Thymus (tissue), 11 donors: ENCODE results near the gene MINDY3. TPM values are rescaled to one million over a fixed set of nuclear protein-coding genes. Genes with fewer than 3 reads are reported as not detected.
"Not testable (repeated sequence)": the region's sequence is repeated elsewhere in the genome, so short reads cannot be mapped to it uniquely, and the experiment has no call there.

Experiments
- DNase-seq, 9 donors: peaks; one replicate each; pipeline ENCODE4 v3.0.0-alpha.2; 2013; ENCODE audit warnings: low spot score in 9 of 9, low read depth in 6 of 9, missing footprints in 1 of 9
- H3K27ac ChIP-seq, 2 donors: one replicate each; pipeline ENCODE4 v1.5.1; 2013; ENCODE audit warnings: control low read depth in 1 of 2, low read depth in 1 of 2, low read length in 1 of 2, mild to moderate bottlenecking in 1 of 2, moderate library complexity in 1 of 2
- H3K27me3 ChIP-seq, 2 donors: one replicate each; pipeline ENCODE4 v1.5.1; 2013; ENCODE audit warnings: low read length in 1 of 2; ENCODE audit not compliant: control insufficient read depth in 2 of 2, insufficient read depth in 1 of 2
- H3K36me3 ChIP-seq, 2 donors: one replicate each; pipeline ENCODE4 v1.5.1; 2013; ENCODE audit warnings: low read length in 1 of 2, mild to moderate bottlenecking in 1 of 2, moderate library complexity in 1 of 2; ENCODE audit not compliant: control insufficient read depth in 2 of 2, insufficient read depth in 2 of 2
- H3K4me1 ChIP-seq, 2 donors: one replicate each; pipeline ENCODE4 v1.5.1; 2013; ENCODE audit warnings: low read length in 2 of 2; ENCODE audit not compliant: control insufficient read depth in 2 of 2, insufficient read depth in 2 of 2
- H3K4me3 ChIP-seq, 2 donors: one replicate each; pipeline ENCODE4 v1.5.1; 2013; ENCODE audit warnings: low read length in 2 of 2, control low read depth in 1 of 2, mild to moderate bottlenecking in 1 of 2
- H3K9me3 ChIP-seq, 2 donors: one replicate each; pipeline ENCODE4 v1.5.1; 2013; ENCODE audit warnings: low read length in 1 of 2, mild to moderate bottlenecking in 1 of 2; ENCODE audit not compliant: control insufficient read depth in 2 of 2, insufficient read depth in 1 of 2
- WGBS: extraction: QIAGEN DNeasy Blood & Tissue Kit; methylation state at CpG from one replicate; pipeline ENCODE4 v1.1.7; 2013; 5-methylcytosine and 5-hydroxymethylcytosine counted together
- polyA plus RNA-seq: library from polyadenylated mRNA; stranded (reverse); fragments of 200-250 nt; gene quantifications from one replicate; pipeline ENCODE4 v1.2.3, GENCODE V29; 2013
- total RNA-seq: library from RNA; stranded (reverse); fragments of 120-200 nt; gene quantifications from one replicate; pipeline ENCODE4 v1.2.4, GENCODE V29; 2013
- donor health status: healthy.

Gene MINDY3
- total and polyA plus RNA-seq, 2 donors, result 21.7 to 36.1 TPM

- no peaks in the 10 kb centered on the region for H3K4me1 ChIP-seq
- H3K27me3 ChIP-seq, result no peaks in the 10 kb centered on the region
- no peaks in the 10 kb centered on the region for H3K9me3 ChIP-seq
- no peak overlapping the region for H3K4me3 ChIP-seq
- peaks cover 15 to 18% of the 10 kb centered on the region in 2 donors for H3K36me3 ChIP-seq
- 98% methylated on average over 7 of the region's 7 CpGs for WGBS
- DNase-seq, result no peak
- no peak overlapping the region for H3K27ac ChIP-seq
These were observed 78.8 kb downstream of the MINDY3 start for GRCh38 chr10:15781381-15781960.

- WGBS, result 97% methylated on average over 6 of the region's 6 CpGs
- Histone ChIP-seq H3K27ac (no peak overlapping the region), H3K4me1 (no peaks in the 10 kb centered on the region), H3K9me3 (no peaks in the 10 kb centered on the region), H3K4me3 (no peak overlapping the region), H3K27me3 (no peaks in the 10 kb centered on the region), H3K36me3 (peaks cover 11 to 13% of the 10 kb centered on the region in 2 donors)
- DNase-seq, result no peak
These were observed 79.8 kb downstream of the MINDY3 start for GRCh38 chr10:15780353-15781135.

DNA sequence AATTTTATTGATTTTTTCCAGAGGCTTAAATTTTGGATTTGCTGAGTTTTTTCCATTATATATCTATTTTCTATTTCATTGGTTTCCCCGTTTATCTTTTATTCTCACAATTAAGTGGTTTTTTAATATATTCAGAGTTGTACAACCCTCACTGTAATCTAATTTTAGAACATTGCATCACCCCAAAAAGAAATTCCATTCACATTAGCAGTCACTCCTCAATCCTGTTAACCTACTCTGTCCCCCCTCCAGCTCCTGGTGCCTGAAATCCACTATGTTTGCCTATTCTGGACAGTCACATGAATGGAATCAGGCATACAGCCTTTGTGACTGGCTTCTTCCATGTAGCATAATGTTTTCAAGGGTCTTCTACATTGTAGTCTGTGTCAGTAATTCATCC, 84.8 kb downstream of the MINDY3 start:
- 100% methylated on average over 1 of the region's 1 CpG for WGBS
- Histone ChIP-seq H3K27me3 (no peaks in the 10 kb centered on the region), H3K4me1 (no peaks in the 10 kb centered on the region), H3K36me3 (peaks cover under 1 to 2% of the 10 kb centered on the region in 2 donors), H3K4me3 (no peak overlapping the region), H3K27ac (no peak overlapping the region), H3K9me3 (no peaks in the 10 kb centered on the region)
- DNase-seq, result no peak

- H3K4me3 ChIP-seq, H3K27ac ChIP-seq, H3K9me3 ChIP-seq, H3K4me1 ChIP-seq, DNase-seq, H3K27me3 ChIP-seq, H3K36me3 ChIP-seq: not testable (repeated sequence)
- WGBS, result 86% methylated on average over 4 of the region's 4 CpGs
These were observed 85.8 kb downstream of the MINDY3 start for GRCh38 chr10:15774534-15774933.

DNA sequence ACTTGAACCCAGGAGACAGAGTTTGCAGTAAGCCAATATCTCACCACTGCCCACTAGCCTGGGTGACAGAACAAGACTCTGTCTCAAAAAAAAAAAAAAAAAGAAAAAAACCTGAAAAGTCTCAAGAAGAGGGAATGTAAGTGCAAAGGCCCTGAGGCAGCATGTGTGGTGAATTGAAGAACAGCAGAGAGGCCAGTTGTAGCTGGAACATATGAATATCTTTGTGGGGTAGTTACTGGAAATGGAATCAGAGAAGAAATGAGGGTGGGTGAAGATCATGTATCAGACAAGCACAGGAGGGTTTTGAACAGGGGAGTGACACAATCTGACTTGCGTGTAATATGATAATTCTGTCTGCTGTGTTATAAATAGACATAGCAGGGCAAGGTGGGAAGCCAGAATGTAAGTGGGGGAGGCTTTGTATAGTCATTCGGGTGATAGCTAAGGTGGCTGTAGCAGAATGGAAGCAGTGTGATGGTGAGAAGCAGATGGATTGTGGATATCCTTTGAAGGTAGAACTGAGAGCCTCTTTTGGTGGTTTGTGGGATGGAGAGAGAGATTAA, 95.3 kb downstream of the MINDY3 start:
- H3K27ac ChIP-seq, result no peak overlapping the region
- H3K27me3 ChIP-seq, result no peaks in the 10 kb centered on the region
- H3K36me3 ChIP-seq, result no peaks in the 10 kb centered on the region
- WGBS, result 95% methylated on average over 2 of the region's 2 CpGs
- no peaks in the 10 kb centered on the region for H3K9me3 ChIP-seq
- no peaks in the 10 kb centered on the region for H3K4me1 ChIP-seq
- DNase-seq, result no peak
- no peak overlapping the region for H3K4me3 ChIP-seq

- no peak overlapping the region for H3K27ac ChIP-seq
- no peak overlapping the region for H3K4me3 ChIP-seq
- H3K27me3 ChIP-seq, result no peaks in the 10 kb centered on the region
- no peaks in the 10 kb centered on the region for H3K9me3 ChIP-seq
- no peaks in the 10 kb centered on the region for H3K36me3 ChIP-seq
- no peak for DNase-seq
- H3K4me1 ChIP-seq, result no peaks in the 10 kb centered on the region
- 89% methylated on average over 8 of the region's 8 CpGs for WGBS
These were observed 97.3 kb downstream of the MINDY3 start for GRCh38 chr10:15763006-15763405.

- H3K27me3 ChIP-seq, H3K27ac ChIP-seq, H3K36me3 ChIP-seq, H3K4me1 ChIP-seq, H3K9me3 ChIP-seq, H3K4me3 ChIP-seq, DNase-seq: not testable (repeated sequence)
- WGBS, result 95% methylated on average over 6 of the region's 6 CpGs
These were observed 98.1 kb downstream of the MINDY3 start for GRCh38 chr10:15762239-15762638.

DNA sequence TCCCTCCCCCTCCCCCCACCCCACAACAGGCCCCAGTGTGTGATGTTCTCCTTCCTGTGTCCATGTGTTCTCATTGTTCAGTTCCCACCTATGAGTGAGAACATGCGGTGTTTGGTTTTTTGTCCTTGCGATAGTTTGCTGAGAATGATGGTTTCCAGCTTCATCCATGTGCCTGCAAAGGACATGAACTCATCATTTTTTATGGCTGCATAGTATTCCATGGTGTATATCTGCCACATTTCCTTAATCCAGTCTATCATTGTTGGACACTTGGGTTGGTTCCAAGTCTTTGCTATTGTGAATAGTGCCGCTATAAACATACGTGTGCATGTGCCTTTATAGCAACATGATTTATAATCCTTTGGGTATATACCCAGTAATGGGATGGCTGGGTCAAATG, 99.1 kb downstream of the MINDY3 start:
- DNase-seq, H3K27ac ChIP-seq, H3K27me3 ChIP-seq, H3K4me3 ChIP-seq, H3K9me3 ChIP-seq, H3K4me1 ChIP-seq, H3K36me3 ChIP-seq: not testable (repeated sequence)
- WGBS, result 98% methylated on average over 2 of the region's 4 CpGs

- 97% methylated on average over 2 of the region's 2 CpGs for WGBS
- no peaks in the 10 kb centered on the region for H3K4me1 ChIP-seq
- no peaks in the 10 kb centered on the region for H3K9me3 ChIP-seq
- no peak for DNase-seq
- H3K27me3 ChIP-seq, result peaks cover 0 to 2% of the 10 kb centered on the region in 2 donors
- H3K36me3 ChIP-seq, result no peaks in the 10 kb centered on the region
- H3K4me3 ChIP-seq, result no peak overlapping the region
- H3K27ac ChIP-seq, result no peak overlapping the region
These were observed 99.6 kb downstream of the MINDY3 start for GRCh38 chr10:15760681-15761080.
